Measurements from ENCODE around the gene IRF2BP2. TPM values are rescaled to one million over a fixed set of nuclear protein-coding genes. Genes with fewer than 3 reads are reported as not detected.

The IRF2BP2 gene
- polyA plus RNA-seq, 1 experiment = 20.7 TPM

DNA sequence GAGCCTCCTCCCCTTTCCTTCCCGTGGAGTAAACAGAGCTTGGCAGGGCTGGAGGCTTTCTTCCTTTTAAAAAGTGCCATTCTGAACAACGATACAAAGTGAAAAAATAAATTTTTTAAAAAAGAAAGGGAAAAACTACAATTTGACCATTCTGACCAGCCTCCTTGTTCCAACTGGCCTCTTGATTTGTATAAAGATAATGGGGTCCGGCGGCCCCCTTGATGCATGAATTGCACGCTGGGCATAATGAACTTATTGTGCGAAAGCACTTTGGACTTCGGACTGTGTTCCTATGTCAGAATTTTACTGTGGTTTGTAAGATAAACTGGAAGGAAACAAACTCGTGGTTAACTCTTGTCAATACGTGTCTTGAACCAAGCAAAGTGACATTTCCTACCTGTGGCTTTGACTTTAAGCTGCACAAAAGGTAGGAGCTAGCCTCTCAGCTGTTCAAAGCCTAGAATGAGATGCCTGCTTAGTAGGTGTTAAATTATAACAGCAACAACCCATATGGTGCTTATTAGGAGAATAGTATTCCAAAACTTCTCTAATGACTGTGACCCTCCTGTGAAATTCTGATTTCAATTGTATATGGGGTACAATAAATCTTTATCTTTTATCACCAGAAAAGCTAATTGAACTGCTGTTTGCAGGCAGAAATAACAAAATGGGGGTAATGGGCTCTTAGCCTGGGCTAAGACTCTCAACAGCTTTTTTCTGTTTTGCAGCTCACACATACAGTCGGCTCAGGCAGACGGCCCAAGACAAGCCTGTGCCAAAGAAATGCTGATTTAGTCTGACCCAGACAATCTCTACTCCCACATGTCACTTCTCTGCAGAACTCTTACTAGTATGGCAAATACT is 9.3 kb downstream of the IRF2BP2 start:
- no peak for DNase-seq (ENCODE audit: low read depth)
- no peaks in the 10 kb centered on the region for H3K36me3 ChIP-seq (ENCODE audit: control insufficient read depth, insufficient read depth, low read length)
- H3K4me3 ChIP-seq (ENCODE audit: low read depth, low read length) = peak overlapping the region; percentile 51
- TF ChIP-seq, protein P1, sequence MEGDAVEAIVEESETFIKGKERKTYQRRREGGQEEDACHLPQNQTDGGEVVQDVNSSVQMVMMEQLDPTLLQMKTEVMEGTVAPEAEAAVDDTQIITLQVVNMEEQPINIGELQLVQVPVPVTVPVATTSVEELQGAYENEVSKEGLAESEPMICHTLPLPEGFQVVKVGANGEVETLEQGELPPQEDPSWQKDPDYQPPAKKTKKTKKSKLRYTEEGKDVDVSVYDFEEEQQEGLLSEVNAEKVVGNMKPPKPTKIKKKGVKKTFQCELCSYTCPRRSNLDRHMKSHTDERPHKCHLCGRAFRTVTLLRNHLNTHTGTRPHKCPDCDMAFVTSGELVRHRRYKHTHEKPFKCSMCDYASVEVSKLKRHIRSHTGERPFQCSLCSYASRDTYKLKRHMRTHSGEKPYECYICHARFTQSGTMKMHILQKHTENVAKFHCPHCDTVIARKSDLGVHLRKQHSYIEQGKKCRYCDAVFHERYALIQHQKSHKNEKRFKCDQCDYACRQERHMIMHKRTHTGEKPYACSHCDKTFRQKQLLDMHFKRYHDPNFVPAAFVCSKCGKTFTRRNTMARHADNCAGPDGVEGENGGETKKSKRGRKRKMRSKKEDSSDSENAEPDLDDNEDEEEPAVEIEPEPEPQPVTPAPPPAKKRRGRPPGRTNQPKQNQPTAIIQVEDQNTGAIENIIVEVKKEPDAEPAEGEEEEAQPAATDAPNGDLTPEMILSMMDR (IDR thresholded peaks at IDR 0.05; ENCODE audit: insufficient read depth, low read depth, low read length) = no peak
- POLR2A ChIA-PET = interaction anchor here (0.5 to 0.7 kb wide), 2 partner anchors 65 to 431 kb away, joined by 10 to 13 read pairs; no protein-coding TSS in a partner anchor
- H3K27me3 ChIP-seq (ENCODE audit: control insufficient read depth, insufficient read depth, low read length) = no peaks in the 10 kb centered on the region
- CTCF ChIA-PET = interaction anchor here (0.6 to 3.8 kb wide), 7 partner anchors 68 to 493 kb away, joined by 3 to 21 read pairs (median 3); no protein-coding TSS in a partner anchor

DNA sequence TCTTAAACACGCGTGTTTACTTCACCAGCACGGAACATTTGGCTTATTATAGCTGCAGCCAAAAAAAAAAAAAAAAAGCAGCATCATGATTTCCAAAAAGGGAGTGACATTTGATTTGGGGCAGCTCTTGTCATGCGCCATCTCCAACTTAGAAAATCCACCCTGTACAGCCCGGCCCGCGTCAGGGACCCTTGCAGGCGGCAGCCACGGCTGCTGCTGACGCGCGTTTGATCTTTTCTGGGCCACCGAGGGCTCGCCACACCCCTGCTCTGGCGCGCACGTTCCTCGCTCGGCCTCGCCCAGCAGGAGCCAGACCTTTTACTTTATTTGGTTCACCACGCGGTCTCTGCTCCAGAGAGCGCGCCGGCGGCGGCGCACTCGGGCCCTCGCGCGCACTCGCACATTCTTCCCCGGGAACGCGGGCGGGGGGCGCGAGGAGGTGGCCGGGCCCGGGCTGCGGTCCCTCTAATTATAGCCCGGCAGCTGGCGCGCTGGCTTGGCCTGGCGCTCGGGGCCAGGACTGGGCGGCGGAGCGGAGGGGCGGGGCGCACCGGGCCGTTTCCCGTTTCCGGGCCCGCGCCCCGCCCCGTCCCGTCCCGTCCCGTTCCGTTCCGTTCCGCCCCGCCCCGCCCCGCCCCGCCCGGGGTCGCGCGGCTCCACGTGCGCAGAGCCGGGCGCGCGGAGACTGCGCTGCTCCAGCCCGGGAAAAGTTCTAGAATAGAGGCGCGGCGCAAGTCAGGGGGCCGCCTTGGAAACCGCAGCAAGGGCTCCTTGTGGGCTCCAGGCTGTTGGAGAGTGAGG is 10.2 kb downstream of the IRF2BP2 start:
- H3K36me3 ChIP-seq (ENCODE audit: control insufficient read depth, insufficient read depth, low read length) = no peaks in the 10 kb centered on the region
- CTCF ChIA-PET = interaction anchor here (0.6 to 3.8 kb wide), 4 partner anchors 100 to 494 kb away, joined by 3 to 21 read pairs (median 7); no protein-coding TSS in a partner anchor
- no peak for DNase-seq (ENCODE audit: low read depth)
- H3K4me3 ChIP-seq (ENCODE audit: low read depth, low read length) = peak overlapping the region; percentile 51
- POLR2A ChIA-PET = interaction anchor here (0.7 kb wide), 1 partner anchor 64 kb away, joined by 10 read pairs; no protein-coding TSS in a partner anchor
- H3K27me3 ChIP-seq (ENCODE audit: control insufficient read depth, insufficient read depth, low read length) = no peaks in the 10 kb centered on the region
- TF ChIP-seq, protein P1 (IDR thresholded peaks at IDR 0.05; ENCODE audit: insufficient read depth, low read depth, low read length) = 0 out of 2 replicates have a peak, but pooled peaks have one; percentile 9

DNA sequence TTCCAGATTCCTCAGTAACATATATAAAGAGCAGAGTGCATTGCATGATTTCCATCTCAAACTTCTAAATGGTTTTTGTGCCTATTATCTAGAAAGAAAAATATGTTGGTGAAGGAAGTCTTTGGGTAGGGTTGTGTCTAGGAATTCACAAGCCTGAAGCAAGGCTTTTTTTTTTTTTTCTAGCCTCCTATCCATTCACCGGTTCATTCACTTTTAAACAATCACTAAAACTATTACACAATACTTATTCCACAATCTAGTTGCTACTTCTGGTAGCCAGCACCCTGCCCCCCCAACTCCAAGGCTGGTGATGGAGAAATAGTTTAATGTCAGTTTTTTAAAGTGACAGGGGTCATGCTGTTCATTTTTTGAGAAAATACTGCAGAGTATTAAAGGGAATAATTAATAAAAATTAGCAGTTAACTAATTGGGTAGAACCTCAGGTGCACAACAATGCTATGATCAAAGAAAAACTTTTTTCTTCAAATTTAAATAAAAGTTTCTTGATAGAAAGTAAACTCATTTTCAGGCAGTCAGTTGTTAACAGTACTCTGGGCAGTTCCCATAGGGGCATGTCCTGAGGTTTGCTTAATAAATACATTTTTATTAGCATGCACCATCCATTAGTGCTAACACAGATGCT is 10.9 kb downstream of the IRF2BP2 start:
- DNase-seq (ENCODE audit: low read depth) = no peak
- H3K27me3 ChIP-seq (ENCODE audit: control insufficient read depth, insufficient read depth, low read length) = no peaks in the 10 kb centered on the region
- ChIA-PET POLR2A (no interaction called here), CTCF (interaction anchor here (0.6 to 3.8 kb wide), 8 partner anchors 16 to 494 kb away, joined by 3 to 21 read pairs (median 5); no protein-coding TSS in a partner anchor)
- TF ChIP-seq, protein P1 (IDR thresholded peaks at IDR 0.05; ENCODE audit: insufficient read depth, low read depth, low read length) = no peak
- peak overlapping the region; percentile 51 for H3K4me3 ChIP-seq (ENCODE audit: low read depth, low read length)
- no peaks in the 10 kb centered on the region for H3K36me3 ChIP-seq (ENCODE audit: control insufficient read depth, insufficient read depth, low read length)

DNA sequence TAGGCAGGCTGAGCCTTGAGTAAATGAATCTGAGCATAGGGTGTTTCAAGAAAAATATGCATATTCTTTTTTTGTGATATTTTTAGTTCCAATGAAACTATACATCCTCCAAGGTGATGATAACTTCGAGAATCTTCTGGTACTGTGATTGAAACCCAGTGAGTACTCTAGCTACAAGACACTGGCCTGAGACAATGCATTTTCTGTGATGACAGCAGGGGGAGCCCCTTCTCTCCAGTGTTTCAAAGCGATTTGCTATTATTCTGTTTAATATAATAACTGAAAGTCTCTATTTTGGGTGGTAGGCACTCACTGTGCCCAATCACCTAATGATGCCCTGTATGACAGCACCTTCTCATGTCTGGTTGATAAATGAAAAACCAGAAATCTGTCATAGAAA is 12.1 kb downstream of the IRF2BP2 start:
- POLR2A ChIA-PET = no interaction called here
- TF ChIP-seq, protein P1 (IDR thresholded peaks at IDR 0.05; ENCODE audit: insufficient read depth, low read depth, low read length) = peak; percentile 68
- DNase-seq (ENCODE audit: low read depth) = no peak
- CTCF ChIA-PET = interaction anchor here (0.5 to 2.9 kb wide), 19 partner anchors 9 to 497 kb away, joined by 3 to 11 read pairs (median 4); no protein-coding TSS in a partner anchor
- H3K27me3 ChIP-seq (ENCODE audit: control insufficient read depth, insufficient read depth, low read length) = no peaks in the 10 kb centered on the region
- H3K36me3 ChIP-seq (ENCODE audit: control insufficient read depth, insufficient read depth, low read length) = no peaks in the 10 kb centered on the region
- H3K4me3 ChIP-seq (ENCODE audit: low read depth, low read length) = no peak overlapping the region

Data from BJ (cell line).